Fibroblast of skin of back (primary cell): Measurements from ENCODE around the gene HES1. TPM values are rescaled to one million over a fixed set of nuclear protein-coding genes. Genes with fewer than 3 reads are reported as not detected.
"Not testable (repeated sequence)": the region's sequence is repeated elsewhere in the genome, so short reads cannot be mapped to it uniquely, and the experiment has no call there.

Experiments
- DNase-seq: peaks from one replicate; pipeline ENCODE4 v3.0.0-alpha.2; 2013
- polyA plus RNA-seq, 2 experiments: library from polyadenylated mRNA; unstranded; fragments of 120-200 nt; gene quantifications; one replicate each; pipeline ENCODE4 v1.2.1, GENCODE V29; 2013; ENCODE audit not compliant: insufficient read length in 2 of 2

HES1 gene, protein sequence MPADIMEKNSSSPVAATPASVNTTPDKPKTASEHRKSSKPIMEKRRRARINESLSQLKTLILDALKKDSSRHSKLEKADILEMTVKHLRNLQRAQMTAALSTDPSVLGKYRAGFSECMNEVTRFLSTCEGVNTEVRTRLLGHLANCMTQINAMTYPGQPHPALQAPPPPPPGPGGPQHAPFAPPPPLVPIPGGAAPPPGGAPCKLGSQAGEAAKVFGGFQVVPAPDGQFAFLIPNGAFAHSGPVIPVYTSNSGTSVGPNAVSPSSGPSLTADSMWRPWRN
- 40.9 TPM for polyA plus RNA-seq (2013, experiment 1 of 2; ENCODE audit: insufficient read length)
- 32.3 TPM for polyA plus RNA-seq (2013, experiment 2 of 2; ENCODE audit: insufficient read length)

DNA sequence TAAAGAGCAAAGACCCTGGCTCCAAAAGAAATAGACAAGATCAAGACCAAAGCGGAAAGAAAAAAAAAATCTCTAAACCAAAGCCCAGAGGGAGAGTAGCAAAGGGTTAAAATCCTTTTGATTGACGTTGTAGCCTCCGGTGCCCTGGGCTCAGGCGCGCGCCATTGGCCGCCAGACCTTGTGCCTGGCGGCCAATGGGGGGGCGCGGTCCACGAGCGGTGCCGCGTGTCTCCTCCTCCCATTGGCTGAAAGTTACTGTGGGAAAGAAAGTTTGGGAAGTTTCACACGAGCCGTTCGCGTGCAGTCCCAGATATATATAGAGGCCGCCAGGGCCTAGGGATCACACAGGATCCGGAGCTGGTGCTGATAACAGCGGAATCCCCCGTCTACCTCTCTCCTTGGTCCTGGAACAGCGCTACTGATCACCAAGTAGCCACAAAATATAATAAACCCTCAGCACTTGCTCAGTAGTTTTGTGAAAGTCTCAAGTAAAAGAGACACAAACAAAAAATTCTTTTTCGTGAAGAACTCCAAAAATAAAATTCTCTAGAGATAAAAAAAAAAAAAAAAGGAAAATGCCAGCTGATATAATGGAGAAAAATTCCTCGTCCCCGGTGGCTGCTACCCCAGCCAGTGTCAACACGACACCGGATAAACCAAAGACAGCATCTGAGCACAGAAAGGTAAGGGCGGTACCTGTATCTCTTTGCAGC is at the start of gene HES1:
HES1 (plus strand) TSS at position 343 of the 713 bp plus-strand sequence; CDS start at position 576, 233 bp downstream.
- DNase-seq = peak; percentile 98

DNA sequence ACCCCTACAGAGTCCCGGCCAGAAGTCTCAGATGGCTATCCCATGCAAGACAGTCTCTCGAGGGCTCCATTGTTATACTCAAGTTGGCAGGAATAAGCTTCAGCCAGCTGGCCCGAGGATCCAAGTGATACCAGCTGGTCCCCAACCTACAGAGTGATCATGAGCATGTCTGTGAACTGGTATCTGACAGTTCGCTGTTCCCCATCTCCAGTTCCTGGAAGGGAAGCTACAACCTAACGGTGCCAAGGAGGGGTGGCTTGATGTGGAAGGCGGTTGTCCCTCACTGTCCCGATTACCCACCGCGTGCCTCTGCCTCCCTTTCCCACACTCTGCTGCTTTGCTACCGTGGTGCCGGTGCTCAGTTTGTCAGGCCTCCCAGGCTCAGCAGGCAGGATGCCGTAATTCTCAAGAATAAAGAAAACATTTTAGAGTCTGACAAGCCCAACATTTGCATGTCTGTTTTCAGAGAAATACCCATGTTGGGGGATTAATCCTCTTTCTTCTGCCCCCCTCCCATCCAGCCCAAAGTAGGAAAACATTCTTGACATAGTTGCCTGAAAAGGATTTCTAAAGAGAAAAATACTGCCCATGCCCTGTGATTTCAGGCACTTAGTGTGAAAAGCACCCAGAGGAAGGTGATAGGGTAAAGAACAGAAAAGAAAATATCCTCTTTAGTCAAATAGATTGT is 49.4 kb upstream of the HES1 start:
- peak; percentile 93 for DNase-seq

DNA sequence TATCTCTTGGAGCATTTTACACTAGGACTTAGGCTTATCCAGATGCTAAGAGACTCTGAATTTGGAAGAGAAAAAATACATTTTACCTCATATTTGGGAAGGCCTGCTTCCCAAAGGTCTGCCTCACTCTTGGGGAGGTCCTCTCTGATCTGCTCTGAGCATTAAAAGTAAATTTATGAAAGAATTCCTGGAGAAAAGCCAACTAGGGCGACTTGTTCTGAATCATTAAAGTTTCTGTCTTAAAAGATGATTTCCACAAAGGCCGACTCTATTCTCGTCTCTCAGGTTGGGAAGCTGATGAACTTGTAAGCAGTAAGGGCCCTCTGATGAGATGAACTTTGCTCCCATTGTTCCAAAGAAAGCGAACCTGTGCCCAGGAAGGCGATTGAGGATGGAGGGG is 48.7 kb upstream of the HES1 start:
- DNase-seq = peak; percentile 42

DNA sequence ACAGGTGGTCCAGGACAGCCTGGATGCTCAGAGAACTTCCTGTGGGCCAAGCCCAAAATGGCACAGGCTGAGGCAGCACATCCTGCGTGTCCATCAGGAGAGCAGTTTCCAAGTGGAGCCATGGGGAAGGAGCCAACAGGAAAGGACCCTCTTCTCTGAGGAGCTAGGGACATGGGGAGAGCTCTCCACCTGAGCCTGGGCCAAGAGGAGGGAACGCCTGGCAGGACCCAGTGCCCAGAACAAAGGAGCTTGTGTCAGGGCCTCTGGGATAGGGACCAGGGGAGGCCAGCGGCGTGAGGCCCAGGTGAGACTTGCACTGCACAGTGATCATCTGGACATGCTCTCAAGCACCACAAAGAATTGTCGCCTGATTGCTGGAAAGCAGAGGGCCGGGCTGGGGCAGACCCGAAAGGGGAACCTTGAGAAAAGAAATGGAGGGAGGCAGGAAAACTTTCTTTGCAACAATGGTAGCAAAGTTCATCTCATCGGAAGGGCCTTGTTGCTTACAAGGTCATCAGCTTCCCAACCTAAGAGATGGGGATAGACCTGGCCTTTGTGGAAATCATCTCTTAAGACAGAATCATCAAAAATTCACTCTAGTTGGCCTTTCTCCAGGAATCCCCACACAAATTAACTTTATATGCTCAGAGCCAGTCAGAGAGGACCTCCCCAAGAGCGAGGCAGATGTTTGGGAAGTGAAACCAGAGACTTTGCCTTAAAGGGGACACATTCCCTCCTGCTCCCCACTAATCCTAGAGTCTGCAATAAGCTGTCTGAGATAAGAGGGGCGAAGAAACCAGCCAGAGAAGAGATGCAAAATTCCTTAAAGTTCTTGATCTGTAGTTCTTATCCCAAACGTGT is 47.7 kb upstream of the HES1 start:
- peak; percentile 38 for DNase-seq

DNA sequence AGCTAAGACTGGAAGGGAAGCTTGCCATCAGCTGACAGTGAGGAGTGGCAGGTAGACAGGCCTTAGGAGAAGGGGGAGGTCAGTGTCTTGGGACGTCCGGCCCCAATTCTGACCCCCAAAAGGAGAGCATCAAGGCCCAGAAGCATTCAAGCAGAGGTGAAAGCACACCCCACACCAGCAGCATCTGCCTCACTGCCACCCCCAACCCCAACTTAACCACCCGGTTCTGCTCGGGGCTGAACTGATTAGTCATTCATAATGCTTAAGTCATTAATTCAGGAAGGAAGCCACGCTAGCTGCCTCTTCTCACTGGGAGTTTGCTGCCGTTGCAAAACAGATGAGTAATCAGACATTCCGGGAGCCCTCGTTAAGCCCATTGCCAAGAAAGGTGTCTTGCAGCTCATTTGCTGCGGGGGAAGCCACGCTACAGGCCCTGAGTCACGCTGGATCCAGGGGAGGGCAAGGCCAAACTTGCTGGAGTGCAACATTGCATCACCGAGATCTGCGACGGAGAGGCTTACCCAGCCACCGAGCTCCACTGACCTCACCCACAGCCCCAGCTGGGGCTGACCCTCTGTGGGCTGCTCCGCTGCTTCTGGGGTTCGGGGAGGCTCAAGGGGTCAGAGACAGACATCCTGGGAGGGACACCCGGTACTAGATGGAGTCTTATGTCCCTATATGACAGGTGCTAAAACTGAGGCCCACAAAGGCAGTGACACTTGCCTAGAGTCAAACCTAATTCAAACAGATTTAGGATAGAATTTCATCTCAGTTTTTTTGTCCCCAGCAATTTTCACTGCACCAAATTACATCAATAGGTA is 46.4 kb upstream of the HES1 start:
- peak; percentile 99 for DNase-seq

DNA sequence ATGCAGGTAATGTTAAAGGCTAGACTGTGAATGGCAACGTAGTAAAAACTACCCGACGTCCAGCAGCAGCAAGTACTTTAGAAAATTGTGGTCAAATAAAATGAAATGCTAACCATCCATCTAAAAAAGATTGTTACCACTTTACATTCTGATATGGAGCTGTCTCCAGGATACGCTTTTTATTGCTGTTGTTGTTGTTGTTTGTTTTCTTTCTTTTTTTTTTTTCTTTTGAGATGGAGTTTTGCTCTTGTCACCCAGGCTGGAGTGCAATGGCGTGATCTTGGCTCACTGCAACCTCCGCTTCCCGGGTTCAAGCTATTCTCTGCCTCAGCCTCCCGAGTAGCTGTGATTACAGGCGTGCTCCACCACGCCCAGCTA is 45.8 kb upstream of the HES1 start:
- not testable (repeated sequence) for DNase-seq

DNA sequence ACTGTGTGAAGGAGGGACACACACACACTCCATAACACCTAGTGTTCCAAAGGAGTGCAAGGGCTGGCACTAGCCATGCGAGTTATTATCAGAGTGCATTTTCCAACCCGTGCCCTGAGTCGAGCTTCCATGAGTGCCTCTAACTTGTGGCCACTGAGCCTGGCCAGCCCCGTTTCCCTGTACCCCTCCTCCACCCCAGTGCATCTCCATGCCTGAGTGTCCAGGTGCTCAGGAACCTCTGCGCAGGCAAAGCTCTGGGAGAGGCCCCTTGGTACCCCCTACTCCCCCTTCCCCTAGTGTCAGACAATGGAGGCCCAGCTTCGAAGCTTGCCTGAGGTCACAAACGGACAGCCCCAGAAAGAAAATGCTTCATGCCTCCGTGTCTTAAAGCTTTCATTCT is 45.2 kb upstream of the HES1 start:
- DNase-seq = no peak

DNA sequence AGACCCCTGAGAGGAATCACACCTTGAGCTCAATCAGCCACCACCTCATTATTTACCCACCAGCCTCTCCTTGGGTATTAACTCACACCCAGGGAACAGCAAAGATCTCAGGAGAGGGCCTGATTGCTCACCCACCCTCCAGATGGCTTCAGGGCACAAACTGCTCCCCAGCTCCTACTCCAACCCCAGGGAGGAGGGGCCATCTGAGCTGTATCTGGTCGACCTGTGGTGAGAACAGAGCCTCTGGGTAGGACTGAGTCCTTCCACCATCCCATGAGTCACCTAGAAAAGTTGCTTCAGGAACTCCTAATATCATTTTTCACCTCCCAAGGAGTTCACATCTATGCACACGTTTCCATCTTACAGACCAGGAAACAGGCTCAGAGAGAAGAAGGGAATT is 44.8 kb upstream of the HES1 start:
- DNase-seq = peak; percentile 86

DNA sequence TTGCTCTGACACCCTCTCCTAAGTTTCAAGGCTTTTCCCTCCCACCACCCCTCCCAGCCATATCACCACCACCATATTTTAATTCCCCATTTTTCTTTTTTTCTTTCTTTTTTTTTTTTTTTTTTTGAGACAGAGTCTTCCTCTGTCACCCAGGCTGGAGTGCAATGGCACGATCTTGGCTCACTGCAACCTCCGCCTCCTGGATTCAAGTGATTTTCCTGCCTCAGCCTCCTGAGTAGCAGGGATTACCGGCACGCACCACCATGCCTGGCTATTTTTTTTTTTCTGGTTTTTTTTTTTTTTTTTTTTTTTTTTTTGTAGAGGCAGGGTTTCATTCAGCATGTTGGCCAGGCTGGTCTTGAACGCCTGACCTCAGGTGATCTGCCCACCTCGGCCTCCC is 44.1 kb upstream of the HES1 start:
- DNase-seq = not testable (repeated sequence)

DNA sequence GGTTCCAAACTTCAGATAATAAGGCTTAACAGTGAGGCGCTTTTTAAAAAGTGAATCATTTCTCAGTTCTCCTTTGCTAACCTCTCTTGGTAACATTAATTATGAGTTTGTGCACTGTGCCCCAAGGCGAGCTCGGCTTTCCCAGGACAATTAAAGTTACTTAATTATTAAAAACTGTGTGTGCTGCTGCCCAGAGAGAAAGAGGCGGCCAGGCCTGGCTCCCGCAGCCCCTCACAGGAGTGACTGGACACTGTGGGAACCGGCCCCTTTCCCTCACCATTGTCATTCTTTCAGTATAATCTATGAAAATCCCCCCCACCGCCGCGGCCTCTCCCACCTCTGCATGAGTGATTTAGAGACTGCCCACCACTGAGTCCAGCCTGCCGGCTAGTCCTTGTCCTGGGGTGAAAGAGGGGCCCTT is 43.1 kb upstream of the HES1 start:
- no peak for DNase-seq

DNA sequence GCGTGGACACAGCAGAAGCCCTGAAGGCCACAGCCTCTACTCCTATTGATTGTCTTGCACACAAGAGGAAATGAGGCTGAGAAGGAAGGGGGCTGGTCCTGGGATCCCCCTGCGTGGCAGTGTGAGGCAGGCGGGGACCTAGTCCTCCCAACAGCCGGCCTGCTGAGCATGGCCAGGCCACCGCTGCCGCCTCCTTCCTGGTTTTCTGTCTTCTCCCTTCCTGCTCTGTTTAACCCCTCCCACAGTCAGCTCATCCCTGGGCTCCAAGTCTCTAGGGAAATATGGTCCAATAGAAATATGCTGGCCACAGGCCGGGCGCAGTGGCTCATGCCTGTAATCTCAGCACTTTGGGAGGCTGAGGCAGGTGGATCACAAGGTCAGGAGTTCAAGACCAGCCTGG is 42.1 kb upstream of the HES1 start:
- DNase-seq = peak; percentile 32

DNA sequence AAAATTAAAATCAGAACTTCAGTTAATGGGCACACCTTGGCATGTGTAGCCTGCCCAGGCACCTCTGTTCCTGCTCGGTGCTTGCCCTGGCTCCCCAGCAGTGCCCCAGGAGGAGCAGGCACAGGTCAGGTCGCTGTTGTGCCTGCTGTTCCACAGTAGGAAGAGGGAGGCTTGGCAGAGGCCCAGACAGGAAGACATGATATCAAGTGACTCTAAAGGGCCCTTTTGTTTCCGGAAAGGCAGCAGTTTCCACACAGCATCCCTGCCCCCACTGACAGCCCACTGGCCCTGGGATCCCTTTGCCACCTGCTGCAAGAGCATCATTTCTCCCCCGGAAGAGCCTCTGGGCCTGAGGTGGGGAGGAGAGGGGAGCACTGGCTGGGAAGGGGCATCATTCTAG is 40.5 kb upstream of the HES1 start:
- no peak for DNase-seq

DNA sequence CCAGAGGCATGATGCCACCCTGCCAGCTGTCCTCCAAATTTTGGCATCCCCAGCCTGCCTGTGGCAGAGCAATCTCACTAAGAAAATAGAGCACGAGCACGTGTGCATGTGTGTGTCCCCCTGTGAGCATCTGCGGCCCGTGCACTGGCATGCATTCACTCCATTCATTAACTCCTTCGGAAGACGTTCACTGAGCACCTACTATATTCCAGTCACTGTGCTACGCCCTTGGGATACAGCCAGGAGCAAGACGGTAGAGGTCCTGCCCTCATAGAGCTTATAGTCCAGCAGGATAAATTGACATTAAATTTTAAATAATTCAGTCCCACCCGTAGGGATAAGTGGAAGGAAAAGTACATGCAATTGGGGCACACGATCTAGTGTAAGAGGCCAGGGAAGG is 40.0 kb upstream of the HES1 start:
- DNase-seq = no peak

DNA sequence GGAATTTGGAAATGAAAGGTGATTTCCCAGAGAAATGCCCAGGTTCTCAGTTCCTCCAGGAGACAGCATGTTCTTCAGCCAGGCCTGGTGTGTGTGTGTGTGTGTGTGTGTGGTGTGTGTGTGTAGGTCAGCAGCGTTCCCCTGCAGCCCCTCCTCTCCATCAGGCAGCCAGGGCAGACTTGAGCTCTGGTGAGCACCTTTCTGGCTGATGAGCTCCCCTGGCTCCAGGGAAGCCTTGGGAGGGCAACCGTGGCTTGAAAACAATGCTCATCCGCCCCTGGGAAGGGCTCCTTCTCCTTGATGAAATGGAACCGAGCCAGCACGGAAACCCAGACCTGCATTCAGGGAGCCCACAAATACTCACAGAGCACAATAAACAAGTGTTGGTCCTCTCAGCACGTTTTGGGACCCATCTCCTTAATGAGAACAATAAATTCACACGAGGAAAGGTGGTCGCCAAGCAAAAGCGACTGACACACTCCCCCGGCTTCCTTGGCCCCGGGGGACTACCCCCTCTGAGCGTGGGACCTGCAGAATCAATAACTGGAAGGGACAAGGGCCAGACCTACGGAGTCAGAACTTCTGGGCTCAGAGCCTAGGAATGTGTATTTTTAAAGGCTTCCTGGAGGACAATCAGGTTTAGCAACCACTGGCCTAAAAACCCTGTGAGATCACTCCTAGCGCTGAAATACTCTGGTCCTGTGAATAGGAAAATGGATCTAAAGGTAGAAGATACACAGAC is 38.6 kb upstream of the HES1 start:
- no peak for DNase-seq

DNA sequence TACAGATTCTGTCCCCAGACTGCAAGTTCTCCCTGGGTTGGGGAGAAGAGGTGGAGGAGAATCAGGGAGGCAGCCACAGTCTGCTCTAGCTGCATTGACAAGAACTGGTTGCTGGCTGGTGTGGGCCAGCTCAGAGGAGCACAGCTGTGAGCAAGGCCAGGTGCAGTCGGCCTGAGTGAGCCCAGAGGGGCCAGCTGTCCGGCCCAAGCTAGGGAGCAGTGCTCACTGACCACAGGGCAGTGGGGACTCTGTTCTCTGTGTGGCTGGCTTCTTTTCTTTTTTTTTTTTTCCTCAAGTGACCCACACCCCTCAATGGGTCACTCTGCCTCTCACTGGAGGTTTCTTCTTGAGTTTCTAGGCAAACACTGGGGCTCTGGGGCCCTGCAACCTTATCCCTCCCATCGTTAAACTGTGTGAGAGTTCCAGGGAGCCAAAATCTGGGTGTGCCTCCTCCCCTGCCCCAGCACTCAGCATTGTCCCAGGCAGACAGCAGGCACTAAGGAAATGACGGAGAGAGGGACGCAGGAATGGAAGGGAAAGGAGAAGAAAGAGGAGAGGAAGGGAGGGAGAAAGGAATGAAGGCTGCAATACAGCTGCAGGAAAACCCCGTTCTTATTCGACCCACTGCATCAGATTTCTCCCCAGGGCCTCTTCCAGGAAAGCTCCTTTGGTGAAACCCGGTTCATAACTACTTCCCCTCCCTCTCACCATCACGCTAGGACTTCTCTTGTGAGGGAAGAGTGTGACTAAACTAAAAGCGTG is 37.7 kb upstream of the HES1 start:
- DNase-seq = no peak

DNA sequence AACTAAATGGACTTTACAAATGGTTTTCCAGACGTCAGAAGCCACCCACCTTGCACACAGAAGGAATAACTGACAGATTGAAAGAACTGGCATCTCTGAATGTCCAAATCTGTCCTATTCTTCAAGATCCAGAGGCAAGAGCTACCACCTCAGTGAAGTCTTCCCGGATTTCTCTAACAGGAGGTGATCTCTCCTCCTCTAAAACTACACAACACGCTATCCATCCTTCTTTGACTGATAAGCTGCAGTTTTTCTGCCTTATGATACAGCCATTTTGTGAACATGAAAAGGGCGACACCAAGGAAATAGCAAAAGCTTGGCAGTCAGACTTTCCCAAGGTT is 37.1 kb upstream of the HES1 start:
- no peak for DNase-seq

DNA sequence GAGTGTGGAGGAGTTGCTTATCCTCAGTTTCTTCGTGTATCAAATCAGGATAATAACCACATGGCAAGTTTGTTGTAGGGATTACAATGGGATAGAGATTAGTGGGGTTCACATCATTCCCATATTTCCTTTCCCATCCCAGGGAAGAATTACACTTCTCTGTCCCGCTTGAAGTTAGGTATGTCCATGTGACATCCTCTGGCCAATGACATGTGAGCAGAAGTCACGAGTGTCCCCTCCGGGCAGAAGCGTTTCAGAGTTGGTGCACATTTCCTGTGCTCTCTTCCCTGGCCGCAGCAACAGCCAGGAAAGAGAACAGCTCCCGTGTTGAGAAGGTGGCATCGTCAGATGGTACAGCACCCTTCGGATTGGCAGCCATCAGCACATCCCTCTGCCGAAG is 36.7 kb upstream of the HES1 start:
- DNase-seq = no peak

DNA sequence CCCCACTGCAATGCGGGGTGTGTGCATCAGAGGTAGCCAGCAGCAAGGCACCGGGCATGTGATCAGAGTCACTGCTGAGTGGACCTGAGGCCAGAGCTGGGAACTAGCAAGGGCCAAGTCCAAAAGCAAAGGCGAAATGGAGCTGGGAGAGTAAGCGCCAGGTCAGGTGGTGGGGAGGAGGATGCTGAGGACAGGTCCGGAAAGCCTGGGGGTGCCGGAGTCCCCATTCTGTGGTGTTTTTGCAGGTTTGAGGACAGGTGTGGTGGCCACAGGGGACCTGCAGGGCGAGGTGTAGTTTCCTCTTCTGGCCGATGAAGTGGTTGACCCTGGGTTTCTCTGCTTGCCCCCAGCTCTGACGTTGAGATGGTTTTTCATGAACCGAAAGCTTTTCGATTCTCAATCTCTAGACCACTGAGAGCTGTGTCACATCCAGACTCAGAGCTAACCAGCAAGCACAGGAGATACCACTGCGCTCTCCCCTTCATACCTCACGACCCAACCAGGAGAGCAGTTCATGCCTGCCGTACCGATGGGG is 35.0 kb upstream of the HES1 start:
- DNase-seq = no peak

DNA sequence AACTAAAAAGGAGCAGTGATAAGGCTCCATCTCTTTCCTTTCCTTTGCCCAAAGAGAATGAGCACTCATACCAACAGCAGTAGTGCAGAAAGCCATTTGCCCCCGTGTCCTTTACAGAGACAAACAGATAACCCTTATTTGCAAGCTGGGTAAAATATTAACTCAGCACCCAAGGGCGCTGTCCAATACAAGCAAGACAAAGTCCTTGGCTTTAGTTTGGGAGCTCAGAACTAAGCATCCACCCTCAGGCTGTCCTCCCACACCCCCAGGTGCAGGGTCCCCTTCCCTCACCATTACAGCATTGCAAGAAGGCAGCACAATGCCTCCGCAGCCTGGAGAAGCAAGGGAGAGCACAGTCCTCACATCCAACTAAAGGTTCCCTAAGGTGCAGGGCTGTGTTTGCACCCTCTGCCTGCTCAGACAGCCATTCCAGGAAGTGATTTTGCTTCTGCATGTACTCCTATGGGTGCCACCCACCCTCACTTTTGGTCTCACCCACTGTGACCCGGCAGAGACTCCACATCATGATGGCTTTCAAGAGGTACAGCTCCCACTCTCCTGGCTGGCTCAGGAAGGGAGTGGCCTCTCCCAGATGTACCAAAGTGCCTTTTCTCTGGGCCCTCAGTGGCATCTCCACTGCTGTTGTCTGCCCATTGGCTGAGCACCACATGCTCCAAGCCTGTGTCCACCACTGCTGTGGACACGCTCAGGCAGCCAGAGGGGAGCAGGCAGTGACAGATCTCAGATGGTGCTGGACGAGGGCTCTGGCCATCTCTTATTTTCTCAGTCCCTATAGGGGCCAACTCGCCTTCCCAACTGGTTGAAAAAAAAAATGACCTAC is 34.1 kb upstream of the HES1 start:
- DNase-seq = no peak
